HG03354 (cell line): ENCODE results near the gene SH3GL2.

Source experiments
- ATAC-seq: cut with Tn5 transposase; IDR thresholded peaks from one replicate; pipeline ENCODE4 v1.9.1; 2021; ENCODE audit warnings: mild to moderate bottlenecking; ENCODE audit not compliant: unreplicated experiment, poor library complexity, severe bottlenecking

SH3GL2 gene

GRCh38 chr9:17604556-17604955 is 25.7 kb downstream of the SH3GL2 start:
- no peak for ATAC-seq

GRCh38 chr9:17609312-17610005 is 30.6 kb downstream of the SH3GL2 start:
- ATAC-seq, result no peak

- no peak for ATAC-seq
Measured at GRCh38 chr9:17611342-17611741, 32.5 kb downstream of the SH3GL2 start.

GRCh38 chr9:17611917-17612316 is 33.1 kb downstream of the SH3GL2 start:
- ATAC-seq, result no peak

GRCh38 chr9:17613758-17614157 is 34.9 kb downstream of the SH3GL2 start:
- ATAC-seq, result no peak

GRCh38 chr9:17614250-17614649 is 35.4 kb downstream of the SH3GL2 start:
- no peak for ATAC-seq

- ATAC-seq, result no peak
Measured at GRCh38 chr9:17614903-17615302, 36.0 kb downstream of the SH3GL2 start.

GRCh38 chr9:17622141-17622540 is 43.3 kb downstream of the SH3GL2 start:
- ATAC-seq, result no peak

- ATAC-seq, result no peak
Measured at GRCh38 chr9:17622749-17623148, 43.9 kb downstream of the SH3GL2 start.

GRCh38 chr9:17623965-17624364 is 45.1 kb downstream of the SH3GL2 start:
- no peak for ATAC-seq

- no peak for ATAC-seq
Measured at GRCh38 chr9:17624571-17624970, 45.7 kb downstream of the SH3GL2 start.

GRCh38 chr9:17625644-17626388 is 47.0 kb downstream of the SH3GL2 start:
- no peak for ATAC-seq

GRCh38 chr9:17627641-17628040 is 48.8 kb downstream of the SH3GL2 start:
- no peak for ATAC-seq

- ATAC-seq, result no peak
Measured at GRCh38 chr9:17628624-17629023, 49.8 kb downstream of the SH3GL2 start.

GRCh38 chr9:17630531-17630949 is 51.7 kb downstream of the SH3GL2 start:
- no peak for ATAC-seq

GRCh38 chr9:17631396-17631795 is 52.5 kb downstream of the SH3GL2 start:
- no peak for ATAC-seq

GRCh38 chr9:17632994-17633393 is 54.1 kb downstream of the SH3GL2 start:
- ATAC-seq, result no peak

- ATAC-seq, result no peak
Measured at GRCh38 chr9:17635115-17635890, 56.4 kb downstream of the SH3GL2 start.

- ATAC-seq, result no peak
Measured at GRCh38 chr9:17636349-17636748, 57.5 kb downstream of the SH3GL2 start.

GRCh38 chr9:17636821-17637220 is 58.0 kb downstream of the SH3GL2 start:
- no peak for ATAC-seq

GRCh38 chr9:17637229-17637628 is 58.4 kb downstream of the SH3GL2 start:
- ATAC-seq, result no peak
